Measurements from ENCODE around the gene EMC9.
"Not testable (repeated sequence)": the region's sequence is repeated elsewhere in the genome, so short reads cannot be mapped to it uniquely, and the experiment has no call there.

- not testable (repeated sequence) for TF ChIP-seq CTCF, EZH2phosphoT487, EZH2 (IDR thresholded peaks at IDR 0.05)
Measured at GRCh38 chr14:24105609-24106239, 35.7 kb downstream of the EMC9 start.
